Osteoblast (primary cell): ENCODE data around the gene DGKQ. TPM values are rescaled to one million over a fixed set of nuclear protein-coding genes. Genes with fewer than 3 reads are reported as not detected.
A peak's percentile ranks its signal among the peaks of the same experiment; 100 is the strongest.

ENCODE experiments used
- DNase-seq: peaks from one replicate; pipeline ENCODE4 v3.0.0; 2011; ENCODE audit warnings: low spot score, mixed read lengths; ENCODE audit not compliant: insufficient read length; ENCODE audit errors: missing footprints
- H2AFZ ChIP-seq: 2 replicates; pipeline ENCODE4 v1.6.0; 2011; ENCODE audit warnings: mild to moderate bottlenecking, low read length
- H3K27ac ChIP-seq: 2 replicates; pipeline ENCODE4 v1.5.1; 2011; ENCODE audit warnings: mild to moderate bottlenecking, low read depth, low read length, moderate library complexity
- H3K27me3 ChIP-seq: 2 replicates; pipeline ENCODE4 v1.6.0; 2012; ENCODE audit warnings: mild to moderate bottlenecking, control low read depth, inconsistent platforms, low read length, moderate library complexity; ENCODE audit not compliant: insufficient read depth
- H3K36me3 ChIP-seq: 2 replicates; pipeline ENCODE4 v1.5.1; 2011; ENCODE audit warnings: mild to moderate bottlenecking, low read length, control low read depth, moderate library complexity; ENCODE audit not compliant: insufficient read depth
- H3K4me1 ChIP-seq: 2 replicates; pipeline ENCODE4 v1.5.1; 2011; ENCODE audit warnings: mild to moderate bottlenecking, low read length, control low read depth, moderate library complexity; ENCODE audit not compliant: insufficient read depth
- H3K4me2 ChIP-seq: 2 replicates; pipeline ENCODE4 v1.6.0; 2011; ENCODE audit warnings: mild to moderate bottlenecking, low read length; ENCODE audit not compliant: insufficient read depth
- H3K4me3 ChIP-seq: fragments of 200-600 bp; sonication (generic); 3 replicates; pipeline ENCODE4 v1.5.1; 2012; ENCODE audit warnings: mild to moderate bottlenecking, low read length, inconsistent platforms; ENCODE audit not compliant: insufficient read depth
- H3K79me2 ChIP-seq: 2 replicates; pipeline ENCODE4 v1.6.0; 2012; ENCODE audit warnings: mild to moderate bottlenecking, low read length, control low read depth, inconsistent platforms; ENCODE audit not compliant: insufficient read depth
- H3K9me3 ChIP-seq: 2 replicates; pipeline ENCODE4 v1.5.1; 2011; ENCODE audit warnings: low read depth, low read length, control low read depth
- H4K20me1 ChIP-seq: 2 replicates; pipeline ENCODE4 v1.6.0; 2012; ENCODE audit warnings: mild to moderate bottlenecking, low read length, control low read depth; ENCODE audit not compliant: insufficient read depth
- total RNA-seq: library from RNA; depleted of rRNA; stranded (reverse); fragments of >200 nt; gene quantifications from 2 replicates; pipeline ENCODE4 v1.2.3, GENCODE V29; 2012
- TF ChIP-seq, protein P1 (sequence below): IDR thresholded peaks from 2 replicates; pipeline ENCODE4 v1.5.1; 2011; ENCODE audit warnings: mild to moderate bottlenecking, low read depth, low read length, moderate library complexity; ENCODE audit errors: extremely low read depth

Gene DGKQ, protein sequence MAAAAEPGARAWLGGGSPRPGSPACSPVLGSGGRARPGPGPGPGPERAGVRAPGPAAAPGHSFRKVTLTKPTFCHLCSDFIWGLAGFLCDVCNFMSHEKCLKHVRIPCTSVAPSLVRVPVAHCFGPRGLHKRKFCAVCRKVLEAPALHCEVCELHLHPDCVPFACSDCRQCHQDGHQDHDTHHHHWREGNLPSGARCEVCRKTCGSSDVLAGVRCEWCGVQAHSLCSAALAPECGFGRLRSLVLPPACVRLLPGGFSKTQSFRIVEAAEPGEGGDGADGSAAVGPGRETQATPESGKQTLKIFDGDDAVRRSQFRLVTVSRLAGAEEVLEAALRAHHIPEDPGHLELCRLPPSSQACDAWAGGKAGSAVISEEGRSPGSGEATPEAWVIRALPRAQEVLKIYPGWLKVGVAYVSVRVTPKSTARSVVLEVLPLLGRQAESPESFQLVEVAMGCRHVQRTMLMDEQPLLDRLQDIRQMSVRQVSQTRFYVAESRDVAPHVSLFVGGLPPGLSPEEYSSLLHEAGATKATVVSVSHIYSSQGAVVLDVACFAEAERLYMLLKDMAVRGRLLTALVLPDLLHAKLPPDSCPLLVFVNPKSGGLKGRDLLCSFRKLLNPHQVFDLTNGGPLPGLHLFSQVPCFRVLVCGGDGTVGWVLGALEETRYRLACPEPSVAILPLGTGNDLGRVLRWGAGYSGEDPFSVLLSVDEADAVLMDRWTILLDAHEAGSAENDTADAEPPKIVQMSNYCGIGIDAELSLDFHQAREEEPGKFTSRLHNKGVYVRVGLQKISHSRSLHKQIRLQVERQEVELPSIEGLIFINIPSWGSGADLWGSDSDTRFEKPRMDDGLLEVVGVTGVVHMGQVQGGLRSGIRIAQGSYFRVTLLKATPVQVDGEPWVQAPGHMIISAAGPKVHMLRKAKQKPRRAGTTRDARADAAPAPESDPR
- 10.3 and 15.2 TPM in 2 replicates for total RNA-seq

DNA sequence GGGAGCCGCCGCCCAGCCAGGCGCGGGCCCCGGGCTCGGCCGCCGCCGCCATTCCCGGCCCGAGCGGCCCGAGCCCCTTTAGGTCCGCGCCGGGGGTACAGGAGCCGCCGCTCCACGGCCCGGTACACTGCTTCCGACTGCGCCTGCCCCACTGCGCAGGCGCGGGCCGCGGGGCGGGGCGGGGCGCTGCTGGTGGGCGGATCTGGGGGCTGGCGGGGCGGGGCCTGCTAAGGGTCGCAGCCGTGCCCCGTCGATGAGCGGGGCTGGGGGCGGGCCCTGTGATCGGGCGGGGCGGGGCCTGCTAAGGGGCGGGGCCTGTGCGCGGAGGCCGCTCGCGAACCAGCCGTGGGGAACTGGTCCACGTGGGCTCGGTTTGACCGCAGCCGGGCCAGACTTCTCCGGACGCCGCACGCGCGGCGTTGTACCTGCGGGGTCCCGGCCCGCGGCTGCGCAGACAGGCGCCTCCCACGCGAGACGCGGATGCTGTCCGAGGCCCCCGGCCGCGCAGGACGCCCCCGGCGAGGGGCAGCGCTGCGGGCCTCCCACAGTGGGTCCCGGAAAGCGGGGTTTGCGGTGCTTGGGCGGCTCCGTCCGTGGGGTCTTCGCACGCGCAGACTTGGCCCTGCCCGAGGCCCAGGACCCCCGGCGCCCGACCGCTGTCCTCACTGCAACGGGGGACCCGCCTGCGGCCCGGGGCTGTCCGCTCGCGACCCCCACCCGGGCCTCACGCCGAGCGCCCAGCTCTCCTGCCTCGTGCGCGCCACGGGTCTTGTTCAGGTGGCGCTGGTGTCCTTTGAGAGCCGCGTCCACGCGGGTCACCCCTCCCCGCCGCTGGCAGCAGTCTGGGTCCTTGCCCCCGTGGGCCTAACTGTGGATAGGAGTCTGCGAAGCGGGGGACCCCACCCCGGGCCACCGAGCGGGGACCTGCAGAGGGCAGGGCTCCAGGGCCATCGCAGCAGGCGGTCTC lies at the start of gene DGKQ:
Gene DGKQ, minus strand, starts transcription at position 139 of the 967 bp plus-strand sequence. Its CDS starts 87 bp downstream, at position 52.
- peaks cover 30% of the 10 kb centered on the region for H4K20me1 ChIP-seq
- H3K36me3 ChIP-seq, result no peaks in the 10 kb centered on the region
- H3K4me2 ChIP-seq, result peak within 1 kb of the TSS; percentile 89
- peak; percentile 100 for DNase-seq
- peak within 1 kb of the TSS; percentile 56 for H2AFZ ChIP-seq
- H3K27ac ChIP-seq, result peak within 1 kb of the TSS; percentile 23
- peaks cover 21% of the 10 kb centered on the region for H3K79me2 ChIP-seq
- no peaks in the 10 kb centered on the region for H3K27me3 ChIP-seq
- H3K9me3 ChIP-seq, result no peaks in the 10 kb centered on the region
- TF ChIP-seq, protein P1, sequence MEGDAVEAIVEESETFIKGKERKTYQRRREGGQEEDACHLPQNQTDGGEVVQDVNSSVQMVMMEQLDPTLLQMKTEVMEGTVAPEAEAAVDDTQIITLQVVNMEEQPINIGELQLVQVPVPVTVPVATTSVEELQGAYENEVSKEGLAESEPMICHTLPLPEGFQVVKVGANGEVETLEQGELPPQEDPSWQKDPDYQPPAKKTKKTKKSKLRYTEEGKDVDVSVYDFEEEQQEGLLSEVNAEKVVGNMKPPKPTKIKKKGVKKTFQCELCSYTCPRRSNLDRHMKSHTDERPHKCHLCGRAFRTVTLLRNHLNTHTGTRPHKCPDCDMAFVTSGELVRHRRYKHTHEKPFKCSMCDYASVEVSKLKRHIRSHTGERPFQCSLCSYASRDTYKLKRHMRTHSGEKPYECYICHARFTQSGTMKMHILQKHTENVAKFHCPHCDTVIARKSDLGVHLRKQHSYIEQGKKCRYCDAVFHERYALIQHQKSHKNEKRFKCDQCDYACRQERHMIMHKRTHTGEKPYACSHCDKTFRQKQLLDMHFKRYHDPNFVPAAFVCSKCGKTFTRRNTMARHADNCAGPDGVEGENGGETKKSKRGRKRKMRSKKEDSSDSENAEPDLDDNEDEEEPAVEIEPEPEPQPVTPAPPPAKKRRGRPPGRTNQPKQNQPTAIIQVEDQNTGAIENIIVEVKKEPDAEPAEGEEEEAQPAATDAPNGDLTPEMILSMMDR, result no peak
- peaks cover 9% of the 10 kb centered on the region for H3K4me1 ChIP-seq
- peak within 1 kb of the TSS; percentile 80 for H3K4me3 ChIP-seq

DNA sequence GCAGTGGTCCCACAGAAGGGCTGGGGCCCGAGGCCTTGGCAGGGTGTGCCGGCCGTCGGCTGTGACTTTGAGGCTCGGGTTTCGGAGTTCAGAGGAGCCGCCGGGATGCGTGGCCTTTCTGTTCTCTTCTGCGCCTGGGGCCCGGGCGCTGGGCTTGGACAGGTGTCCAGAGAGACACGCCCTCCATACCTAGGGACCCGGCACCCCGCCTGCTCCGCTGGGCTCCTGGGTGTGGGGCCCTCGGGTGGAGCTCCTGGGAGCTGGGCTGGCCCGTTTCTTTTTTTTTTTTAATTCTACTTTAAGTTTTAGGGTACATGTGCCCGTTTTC lies 49.3 kb upstream of the DGKQ start:
- H3K4me3 ChIP-seq, result no peak overlapping the region
- no peak for DNase-seq
- peaks cover 11% of the 10 kb centered on the region for H4K20me1 ChIP-seq
- H2AFZ ChIP-seq, result no peak overlapping the region
- peaks cover 8% of the 10 kb centered on the region for H3K36me3 ChIP-seq
- no peak overlapping the region for H3K27ac ChIP-seq
- no peak overlapping the region for H3K4me2 ChIP-seq
- no peaks in the 10 kb centered on the region for H3K4me1 ChIP-seq
- no peaks in the 10 kb centered on the region for H3K27me3 ChIP-seq
- TF ChIP-seq, protein P1, result no peak
- H3K79me2 ChIP-seq, result no peaks in the 10 kb centered on the region
- H3K9me3 ChIP-seq, result no peaks in the 10 kb centered on the region

DNA sequence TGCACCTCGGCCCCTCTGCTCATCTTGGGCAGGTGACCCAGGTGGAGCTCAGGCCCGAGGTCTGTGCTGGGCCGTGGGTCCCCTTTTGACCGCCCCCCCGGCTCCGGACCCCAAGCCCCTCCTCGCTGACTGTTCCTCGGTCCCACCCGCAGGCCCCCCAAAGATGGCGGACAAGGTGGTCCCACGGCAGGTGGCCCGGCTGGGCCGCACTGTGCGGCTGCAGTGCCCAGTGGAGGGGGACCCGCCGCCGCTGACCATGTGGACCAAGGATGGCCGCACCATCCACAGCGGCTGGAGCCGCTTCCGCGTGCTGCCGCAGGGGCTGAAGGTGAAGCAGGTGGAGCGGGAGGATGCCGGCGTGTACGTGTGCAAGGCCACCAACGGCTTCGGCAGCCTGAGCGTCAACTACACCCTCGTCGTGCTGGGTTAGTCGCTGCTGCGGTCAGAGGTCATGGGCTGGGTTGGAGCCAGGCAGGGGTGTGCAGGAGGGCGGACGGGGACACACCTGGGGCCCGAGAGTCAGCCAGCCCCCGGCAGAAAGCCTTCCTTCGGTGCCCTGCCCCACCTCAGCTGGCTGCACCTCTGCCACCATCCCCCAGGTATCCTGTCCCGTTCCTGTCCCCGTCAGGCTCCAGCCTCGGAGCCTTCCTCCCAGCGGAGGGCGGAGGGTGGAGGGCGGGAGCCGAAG lies 48.8 kb upstream of the DGKQ start:
- Histone ChIP-seq H3K79me2 (no peaks in the 10 kb centered on the region), H2AFZ (no peak overlapping the region), H3K4me1 (no peaks in the 10 kb centered on the region), H3K4me2 (no peak overlapping the region), H3K36me3 (peaks cover 8% of the 10 kb centered on the region), H3K27me3 (no peaks in the 10 kb centered on the region), H3K27ac (no peak overlapping the region), H4K20me1 (peaks cover 11% of the 10 kb centered on the region), H3K4me3 (no peak overlapping the region), H3K9me3 (no peaks in the 10 kb centered on the region)
- DNase-seq, result no peak
- TF ChIP-seq, protein P1, result no peak
